Esophagus squamous epithelium (tissue), 5 donors: ENCODE results near the gene GCLC. TPM values are rescaled to one million over a fixed set of nuclear protein-coding genes. Genes with fewer than 3 reads are reported as not detected.
A peak's percentile ranks its signal among the peaks of the same experiment; 100 is the strongest.

ENCODE experiments used
- DNase-seq: peaks from one replicate; lab custom pipeline; 2025; lab: John Stamatoyannopoulos, UW
- H3K27ac ChIP-seq, 4 donors: fragments of 200-600 bp; sonication (generic); one replicate each; pipeline ENCODE4 v1.5.1; 2016 to 2019; ENCODE audit warnings: mild to moderate bottlenecking in 1 of 4
- H3K27me3 ChIP-seq, 4 donors: fragments of 200-600 bp; sonication (generic); 1 replicate in 3 of 4; 2 replicates in 1 of 4; pipeline versions ENCODE4 v1.5.1 to v1.6.0; 2017 to 2021; ENCODE audit warnings: antibody characterized with exemption in 1 of 4
- H3K36me3 ChIP-seq, 3 donors: fragments of 200-600 bp; sonication (generic); one replicate each; pipeline ENCODE4 v1.5.1; 2016 to 2019
- H3K4me1 ChIP-seq, 3 donors: fragments of 200-600 bp; sonication (generic); one replicate each; pipeline ENCODE4 v1.5.1; 2017 to 2019
- H3K4me3 ChIP-seq, 4 donors: fragments of 200-600 bp; sonication (generic); 1 replicate in 3 of 4; 2 replicates in 1 of 4; pipeline ENCODE4 v1.5.1; 2016 to 2019; ENCODE audit warnings: mild to moderate bottlenecking in 2 of 4, moderate library complexity in 1 of 4
- H3K9me3 ChIP-seq, 3 donors: fragments of 200-600 bp; sonication (generic); one replicate each; pipeline ENCODE4 v1.5.1; 2016 to 2019
- POLR2A ChIP-seq, 4 donors: fragments of 450-650 bp; IDR thresholded peaks; one replicate each; pipeline ENCODE4 v1.6.1; 2017; ENCODE audit warnings: antibody characterized with exemption in 4 of 4, mild to moderate bottlenecking in 4 of 4, moderate library complexity in 3 of 4
- WGBS, 2 donors: methylation state at CpG; one replicate each; pipeline ENCODE4 v1.1.5; 2018; 5-methylcytosine and 5-hydroxymethylcytosine counted together
- intact Hi-C: fragments of 100-400 bp; cut with DNase I; formaldehyde crosslinking; loops from one replicate; pipeline ENCODE4 v1.15.0; 2022
- total RNA-seq, 4 donors: library from RNA; depleted of rRNA; stranded (reverse); fragments of >200 nt; gene quantifications; one replicate each; pipeline ENCODE4 v1.1.0, GENCODE V29; 2016
- TF ChIP-seq, protein P1 (sequence below), 6 experiments: fragments of 450-650 bp in 4 of 6; fragments of 200-600 bp in 2 of 6; sonication (generic) in 2 of 6; IDR thresholded peaks; one replicate each; pipeline ENCODE4 v1.5.1; 2016 to 2019; ENCODE audit warnings: antibody characterized with exemption in 6 of 6, mild to moderate bottlenecking in 4 of 6, moderate library complexity in 4 of 6
- donor health status: DM: yes; HTN: yes; CAD: no.

Gene GCLC
- total RNA-seq, 4 donors from 2014 or later: 71.0 to 121 (median 105) TPM

- H3K9me3 ChIP-seq: no peaks in the 10 kb centered on the region
- TF ChIP-seq POLR2A (IDR thresholded peaks at IDR 0.05): no peak
- TF ChIP-seq, protein P1, sequence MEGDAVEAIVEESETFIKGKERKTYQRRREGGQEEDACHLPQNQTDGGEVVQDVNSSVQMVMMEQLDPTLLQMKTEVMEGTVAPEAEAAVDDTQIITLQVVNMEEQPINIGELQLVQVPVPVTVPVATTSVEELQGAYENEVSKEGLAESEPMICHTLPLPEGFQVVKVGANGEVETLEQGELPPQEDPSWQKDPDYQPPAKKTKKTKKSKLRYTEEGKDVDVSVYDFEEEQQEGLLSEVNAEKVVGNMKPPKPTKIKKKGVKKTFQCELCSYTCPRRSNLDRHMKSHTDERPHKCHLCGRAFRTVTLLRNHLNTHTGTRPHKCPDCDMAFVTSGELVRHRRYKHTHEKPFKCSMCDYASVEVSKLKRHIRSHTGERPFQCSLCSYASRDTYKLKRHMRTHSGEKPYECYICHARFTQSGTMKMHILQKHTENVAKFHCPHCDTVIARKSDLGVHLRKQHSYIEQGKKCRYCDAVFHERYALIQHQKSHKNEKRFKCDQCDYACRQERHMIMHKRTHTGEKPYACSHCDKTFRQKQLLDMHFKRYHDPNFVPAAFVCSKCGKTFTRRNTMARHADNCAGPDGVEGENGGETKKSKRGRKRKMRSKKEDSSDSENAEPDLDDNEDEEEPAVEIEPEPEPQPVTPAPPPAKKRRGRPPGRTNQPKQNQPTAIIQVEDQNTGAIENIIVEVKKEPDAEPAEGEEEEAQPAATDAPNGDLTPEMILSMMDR (IDR thresholded peaks at IDR 0.05): no peak
- H3K36me3 ChIP-seq: no peaks in the 10 kb centered on the region
- no peak overlapping the region for H3K4me3 ChIP-seq
- WGBS, 2 donors: 63 to 92% methylated on average over 1 of the region's 1 CpG
- intact Hi-C loops: no loop called here
- no peak for DNase-seq
- peak overlapping the region in 3 of 4 donors; percentile 50 to 56 (median 56) for H3K27ac ChIP-seq
- peaks cover 0 to 70% (median 20%) of the 10 kb centered on the region in 3 donors for H3K4me1 ChIP-seq
- H3K27me3 ChIP-seq: no peaks in the 10 kb centered on the region
Observed at GRCh38 chr6:53532942-53533341, 12.0 kb downstream of the GCLC start.

DNA sequence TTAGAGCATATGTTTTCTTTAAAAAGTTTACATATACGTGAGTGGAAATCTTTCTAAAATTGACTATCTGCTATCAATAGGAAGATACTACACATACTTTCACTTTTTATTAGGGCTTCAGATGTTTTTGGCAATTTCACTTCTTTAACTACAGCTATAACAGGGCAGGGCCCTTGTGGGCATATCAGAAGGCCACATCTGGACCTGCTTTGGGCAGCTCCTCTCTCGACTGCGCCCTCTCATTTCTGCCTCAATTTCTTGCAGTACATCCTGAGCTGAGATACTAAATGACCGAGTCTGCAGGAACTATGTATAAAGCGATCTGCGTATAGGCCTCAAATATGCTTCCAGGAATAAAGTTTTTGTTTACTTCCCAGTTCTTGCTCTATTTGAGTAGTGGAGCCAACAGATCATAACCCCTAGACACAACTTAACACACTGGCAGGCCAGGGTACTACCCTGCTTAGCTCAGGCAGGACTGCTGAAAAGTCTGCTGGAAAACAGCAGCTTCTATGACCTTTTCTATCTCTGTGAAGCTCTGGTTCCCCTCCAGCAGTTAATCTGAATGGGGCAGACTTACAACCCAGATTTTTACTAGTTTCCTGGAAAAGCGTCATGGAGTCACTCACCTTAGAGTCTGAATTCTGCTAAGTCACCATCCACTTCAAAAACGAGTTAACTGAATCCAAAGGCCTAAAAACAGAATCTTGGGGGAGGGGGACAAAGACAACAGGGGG is 12.7 kb downstream of the GCLC start:
- DNase-seq: no peak
- Histone ChIP-seq H3K27ac (peak overlapping the region in 3 of 4 donors; percentile 50 to 56 (median 56)), H3K27me3 (no peaks in the 10 kb centered on the region), H3K4me3 (no peak overlapping the region), H3K4me1 (peaks cover 4 to 72% (median 20%) of the 10 kb centered on the region in 3 donors), H3K9me3 (no peaks in the 10 kb centered on the region), H3K36me3 (no peaks in the 10 kb centered on the region)
- 60 to 74% methylated on average over 8 of the region's 8 CpGs for WGBS, 2 donors
- TF ChIP-seq POLR2A (IDR thresholded peaks at IDR 0.05): no peak
- TF ChIP-seq, protein P1 (IDR thresholded peaks at IDR 0.05): no peak
- intact Hi-C loops: no loop called here

DNA sequence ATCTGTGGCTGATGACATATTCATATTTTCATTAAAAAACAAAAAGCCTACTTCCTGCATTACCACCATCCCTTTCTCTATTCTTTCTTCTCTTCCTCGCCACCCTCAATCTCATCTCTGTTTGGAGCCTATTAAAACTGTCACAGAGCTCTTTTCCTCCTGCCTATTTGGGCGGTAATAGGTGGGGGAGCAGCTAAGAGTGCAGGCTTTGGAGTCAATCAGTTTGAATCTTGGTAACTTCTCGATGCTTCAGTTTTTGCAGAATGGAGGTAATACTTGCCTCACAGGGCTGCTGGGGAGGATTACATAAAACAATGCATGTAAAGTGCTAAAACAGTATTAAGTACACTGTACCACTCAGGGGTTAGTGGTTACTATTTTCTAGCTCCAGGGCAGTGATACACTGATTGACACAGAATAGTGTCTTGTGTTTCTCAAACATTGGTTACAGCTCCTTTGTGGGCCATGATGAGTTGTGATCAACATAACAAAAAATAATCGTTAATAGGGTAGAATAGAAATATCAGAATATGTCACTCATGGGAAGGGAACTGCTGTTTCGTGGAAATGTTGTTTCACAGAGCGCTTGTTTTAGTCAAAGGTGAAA is 14.0 kb downstream of the GCLC start:
- Histone ChIP-seq H3K9me3 (no peaks in the 10 kb centered on the region), H3K4me3 (no peak overlapping the region), H3K4me1 (peaks cover 10 to 77% (median 26%) of the 10 kb centered on the region in 3 donors), H3K27ac (peak overlapping the region in 3 of 4 donors; percentile 13 to 30 (median 24)), H3K36me3 (no peaks in the 10 kb centered on the region), H3K27me3 (no peaks in the 10 kb centered on the region)
- 63 to 67% methylated on average over 6 of the region's 6 CpGs for whole genome bisulfite sequencing, 2 donors
- intact Hi-C loops: no loop called here
- TF ChIP-seq, protein P1 (IDR thresholded peaks at IDR 0.05): no peak
- no peak for TF ChIP-seq POLR2A (IDR thresholded peaks at IDR 0.05)
- no peak for DNase-seq

GRCh38 chr6:53530346-53530745 is 14.6 kb downstream of the GCLC start:
- 33 to 47% methylated on average over 5 of the region's 5 CpGs for WGBS, 2 donors
- peak overlapping the region in 3 of 4 donors; percentile 0 to 30 (median 9) for H3K27ac ChIP-seq
- no peak overlapping the region for H3K4me3 ChIP-seq
- no peak for TF ChIP-seq POLR2A (IDR thresholded peaks at IDR 0.05)
- TF ChIP-seq, protein P1 (IDR thresholded peaks at IDR 0.05): no peak
- no peaks in the 10 kb centered on the region for H3K36me3 ChIP-seq
- no peaks in the 10 kb centered on the region for H3K9me3 ChIP-seq
- H3K27me3 ChIP-seq: no peaks in the 10 kb centered on the region
- intact Hi-C loops: no loop called here
- no peak for DNase-seq
- H3K4me1 ChIP-seq: peaks cover 13 to 83% (median 26%) of the 10 kb centered on the region in 3 donors
